Measurements from ENCODE around the gene GGPS1.
"Not testable (repeated sequence)": the region's sequence is repeated elsewhere in the genome, so short reads cannot be mapped to it uniquely, and the experiment has no call there.

GGPS1 gene

GRCh38 chr1:235341334-235341733 lies 13.0 kb downstream of the GGPS1 start:
- DNase-seq: no peak

- DNase-seq: no peak
Observed at GRCh38 chr1:235342039-235342438, 13.7 kb downstream of the GGPS1 start.

GRCh38 chr1:235342471-235342870 lies 14.1 kb downstream of the GGPS1 start:
- no peak for DNase-seq

- DNase-seq: no peak
Observed at GRCh38 chr1:235343726-235344125, 15.4 kb downstream of the GGPS1 start.

GRCh38 chr1:235351441-235351840 lies 23.1 kb downstream of the GGPS1 start:
- no peak for DNase-seq

GRCh38 chr1:235351898-235352297 lies 23.5 kb downstream of the GGPS1 start:
- no peak for DNase-seq

GRCh38 chr1:235357485-235358373 lies 29.4 kb downstream of the GGPS1 start:
- DNase-seq: no peak

- DNase-seq: no peak
Observed at GRCh38 chr1:235358899-235359298, 30.5 kb downstream of the GGPS1 start.

- not testable (repeated sequence) for DNase-seq
Observed at GRCh38 chr1:235364189-235364588, 35.8 kb downstream of the GGPS1 start.

GRCh38 chr1:235366286-235366685 lies 37.9 kb downstream of the GGPS1 start:
- no peak for DNase-seq

GRCh38 chr1:235367000-235367908 lies 38.9 kb downstream of the GGPS1 start, which contains the start of gene TBCE:
Gene TBCE, plus strand, starts transcription at chr1:235367427. Its CDS starts 12,623 bp downstream, at chr1:235380050.
- DNase-seq: peak; percentile 71

- DNase-seq: no peak
Observed at GRCh38 chr1:235368428-235368827, 40.1 kb downstream of the GGPS1 start.

GRCh38 chr1:235369802-235370201 lies 41.4 kb downstream of the GGPS1 start:
- no peak for DNase-seq

- DNase-seq: no peak
Observed at GRCh38 chr1:235375919-235376605, 47.7 kb downstream of the GGPS1 start.

- not testable (repeated sequence) for DNase-seq
Observed at GRCh38 chr1:235378134-235378735, 49.9 kb downstream of the GGPS1 start.

- not testable (repeated sequence) for DNase-seq
Observed at GRCh38 chr1:235381955-235382739, 53.8 kb downstream of the GGPS1 start.

GRCh38 chr1:235385633-235386032 lies 57.3 kb downstream of the GGPS1 start:
- DNase-seq: not testable (repeated sequence)

GRCh38 chr1:235391874-235392273 lies 63.5 kb downstream of the GGPS1 start:
- no peak for DNase-seq

Data from T-helper 9 cell (primary cell).